ENCODE results near the gene PGM5.

The PGM5 gene

GRCh38 chr9:68498816-68499215 lies 142.4 kb downstream of the PGM5 start:
- Histone ChIP-seq H3K4me1 (ENCODE audit: insufficient read depth, insufficient read length) (no peaks in the 10 kb centered on the region), H3K9ac (ENCODE audit: insufficient read length, low read depth) (no peak overlapping the region), H3K27me3 (ENCODE audit: insufficient read depth, insufficient read length) (peaks cover 83% of the 10 kb centered on the region), H3K36me3 (ENCODE audit: insufficient read depth, insufficient read length, low read length) (no peaks in the 10 kb centered on the region), H3K4me3 (ENCODE audit: insufficient read length, low read depth) (no peak overlapping the region), H3K9me3 (ENCODE audit: insufficient read depth, low read length) (no peaks in the 10 kb centered on the region)
- no peak for DNase-seq (ENCODE audit: low read depth, low spot score)
- no peak for TF ChIP-seq YY1 (IDR thresholded peaks at IDR 0.05; ENCODE audit: insufficient read depth, insufficient read length)
- no peak for TF ChIP-seq SUZ12 (IDR thresholded peaks at IDR 0.05; ENCODE audit: extremely low read depth, insufficient read depth, insufficient read length)
- TF ChIP-seq ZNF274 (IDR thresholded peaks at IDR 0.05; ENCODE audit: low read depth, low read length), result no peak

GRCh38 chr9:68500457-68501381 lies 144.3 kb downstream of the PGM5 start:
- TF ChIP-seq ZNF274 (IDR thresholded peaks at IDR 0.05; ENCODE audit: low read depth, low read length), result no peak
- no peak for TF ChIP-seq SUZ12 (IDR thresholded peaks at IDR 0.05; ENCODE audit: extremely low read depth, insufficient read depth, insufficient read length)
- TF ChIP-seq YY1 (IDR thresholded peaks at IDR 0.05; ENCODE audit: insufficient read depth, insufficient read length), result no peak
- no peaks in the 10 kb centered on the region for H3K4me1 ChIP-seq (ENCODE audit: insufficient read depth, insufficient read length)
- H3K9ac ChIP-seq (ENCODE audit: insufficient read length, low read depth), result no peak overlapping the region
- no peaks in the 10 kb centered on the region for H3K9me3 ChIP-seq (ENCODE audit: insufficient read depth, low read length)
- H3K27me3 ChIP-seq (ENCODE audit: insufficient read depth, insufficient read length), result peaks cover 90% of the 10 kb centered on the region
- DNase-seq (ENCODE audit: low read depth, low spot score), result no peak
- H3K4me3 ChIP-seq (ENCODE audit: insufficient read length, low read depth), result no peak overlapping the region
- no peaks in the 10 kb centered on the region for H3K36me3 ChIP-seq (ENCODE audit: insufficient read depth, insufficient read length, low read length)

- H3K9ac ChIP-seq (ENCODE audit: insufficient read length, low read depth), result no peak overlapping the region
- H3K4me1 ChIP-seq (ENCODE audit: insufficient read depth, insufficient read length), result no peaks in the 10 kb centered on the region
- no peak for DNase-seq (ENCODE audit: low read depth, low spot score)
- peaks cover 94% of the 10 kb centered on the region for H3K27me3 ChIP-seq (ENCODE audit: insufficient read depth, insufficient read length)
- no peak overlapping the region for H3K4me3 ChIP-seq (ENCODE audit: insufficient read length, low read depth)
- TF ChIP-seq ZNF274 (IDR thresholded peaks at IDR 0.05; ENCODE audit: low read depth, low read length), result no peak
- no peak for TF ChIP-seq SUZ12 (IDR thresholded peaks at IDR 0.05; ENCODE audit: extremely low read depth, insufficient read depth, insufficient read length)
- H3K9me3 ChIP-seq (ENCODE audit: insufficient read depth, low read length), result no peaks in the 10 kb centered on the region
- no peaks in the 10 kb centered on the region for H3K36me3 ChIP-seq (ENCODE audit: insufficient read depth, insufficient read length, low read length)
Observed at GRCh38 chr9:68502279-68502678, 145.9 kb downstream of the PGM5 start.

GRCh38 chr9:68505681-68506409 lies 149.4 kb downstream of the PGM5 start:
- TF ChIP-seq ZNF274 (IDR thresholded peaks at IDR 0.05; ENCODE audit: low read depth, low read length) (no peak), YY1 (IDR thresholded peaks at IDR 0.05; ENCODE audit: insufficient read depth, insufficient read length) (no peak), SUZ12 (IDR thresholded peaks at IDR 0.05; ENCODE audit: extremely low read depth, insufficient read depth, insufficient read length) (no peak)
- no peak overlapping the region for H3K9ac ChIP-seq (ENCODE audit: insufficient read length, low read depth)
- H3K27me3 ChIP-seq (ENCODE audit: insufficient read depth, insufficient read length), result peaks cover 94% of the 10 kb centered on the region

GRCh38 chr9:68506551-68506950 lies 150.1 kb downstream of the PGM5 start:
- DNase-seq (ENCODE audit: low read depth, low spot score), result no peak
- Histone ChIP-seq H3K27me3 (ENCODE audit: insufficient read depth, insufficient read length) (peaks cover 94% of the 10 kb centered on the region), H3K9me3 (ENCODE audit: insufficient read depth, low read length) (peaks cover 7% of the 10 kb centered on the region)

More at GRCh38 chr9:68505681-68506409, 149.4 kb downstream of the PGM5 start:
- no peak for DNase-seq (ENCODE audit: low read depth, low spot score)
- H3K36me3 ChIP-seq (ENCODE audit: insufficient read depth, insufficient read length, low read length), result no peaks in the 10 kb centered on the region
- peaks cover 6% of the 10 kb centered on the region for H3K9me3 ChIP-seq (ENCODE audit: insufficient read depth, low read length)
- H3K4me1 ChIP-seq (ENCODE audit: insufficient read depth, insufficient read length), result no peaks in the 10 kb centered on the region
- H3K4me3 ChIP-seq (ENCODE audit: insufficient read length, low read depth), result no peak overlapping the region

GRCh38 chr9:68507130-68507805 lies 150.9 kb downstream of the PGM5 start:
- H3K27me3 ChIP-seq (ENCODE audit: insufficient read depth, insufficient read length), result peaks cover 94% of the 10 kb centered on the region
- H3K36me3 ChIP-seq (ENCODE audit: insufficient read depth, insufficient read length, low read length), result no peaks in the 10 kb centered on the region
- no peak overlapping the region for H3K4me3 ChIP-seq (ENCODE audit: insufficient read length, low read depth)
- TF ChIP-seq SUZ12 (IDR thresholded peaks at IDR 0.05; ENCODE audit: extremely low read depth, insufficient read depth, insufficient read length) (no peak), ZNF274 (IDR thresholded peaks at IDR 0.05; ENCODE audit: low read depth, low read length) (no peak), YY1 (IDR thresholded peaks at IDR 0.05; ENCODE audit: insufficient read depth, insufficient read length) (no peak)
- H3K9me3 ChIP-seq (ENCODE audit: insufficient read depth, low read length), result peaks cover 7% of the 10 kb centered on the region
- H3K9ac ChIP-seq (ENCODE audit: insufficient read length, low read depth), result no peak overlapping the region
- no peak for DNase-seq (ENCODE audit: low read depth, low spot score)
- no peaks in the 10 kb centered on the region for H3K4me1 ChIP-seq (ENCODE audit: insufficient read depth, insufficient read length)

More at GRCh38 chr9:68506551-68506950, 150.1 kb downstream of the PGM5 start:
- H3K4me1 ChIP-seq (ENCODE audit: insufficient read depth, insufficient read length), result no peaks in the 10 kb centered on the region
- H3K36me3 ChIP-seq (ENCODE audit: insufficient read depth, insufficient read length, low read length), result no peaks in the 10 kb centered on the region
- no peak overlapping the region for H3K4me3 ChIP-seq (ENCODE audit: insufficient read length, low read depth)
- no peak for TF ChIP-seq SUZ12 (IDR thresholded peaks at IDR 0.05; ENCODE audit: extremely low read depth, insufficient read depth, insufficient read length)
- no peak overlapping the region for H3K9ac ChIP-seq (ENCODE audit: insufficient read length, low read depth)

- TF ChIP-seq SUZ12 (IDR thresholded peaks at IDR 0.05; ENCODE audit: extremely low read depth, insufficient read depth, insufficient read length) (no peak), YY1 (IDR thresholded peaks at IDR 0.05; ENCODE audit: insufficient read depth, insufficient read length) (no peak), ZNF274 (IDR thresholded peaks at IDR 0.05; ENCODE audit: low read depth, low read length) (no peak)
- Histone ChIP-seq H3K9me3 (ENCODE audit: insufficient read depth, low read length) (peaks cover 7% of the 10 kb centered on the region), H3K4me1 (ENCODE audit: insufficient read depth, insufficient read length) (no peaks in the 10 kb centered on the region), H3K27me3 (ENCODE audit: insufficient read depth, insufficient read length) (peaks cover 94% of the 10 kb centered on the region), H3K36me3 (ENCODE audit: insufficient read depth, insufficient read length, low read length) (no peaks in the 10 kb centered on the region), H3K4me3 (ENCODE audit: insufficient read length, low read depth) (no peak overlapping the region), H3K9ac (ENCODE audit: insufficient read length, low read depth) (no peak overlapping the region)
- no peak for DNase-seq (ENCODE audit: low read depth, low spot score)
Observed at GRCh38 chr9:68507806-68508145, 151.4 kb downstream of the PGM5 start.
